GM12878 (cell line): ENCODE data around the gene LRCH4. TPM values are rescaled to one million over a fixed set of nuclear protein-coding genes. Genes with fewer than 3 reads are reported as not detected.
A peak's percentile ranks its signal among the peaks of the same experiment; 100 is the strongest.

Experiments used
- ATAC-seq: fragments of 200-7000 bp; cut with Tn5 transposase; 3 replicates; pipeline ENCODE4 v1.9.1; 2020; ENCODE audit warnings: mild to moderate bottlenecking, moderate library complexity
- BruUV-seq: library from RNA; stranded (reverse); fragments of 400-500 nt; replicated peaks from 2 replicates; lab custom pipeline; 2021; lab: Mats Ljungman, UMichigan
- CTCF ChIA-PET: fragments of 300-600 bp; sonication (Branson Sonifier 250); formaldehyde crosslinking; extraction: SDS; loops from one replicate; lab custom pipeline; 2021; ENCODE audit warnings: inconsistent platforms; lab: Yijun Ruan, JAX
- POLR2A ChIA-PET: fragments of 350-600 bp; formaldehyde crosslinking; extraction: SDS; loops from one replicate; lab custom pipeline; 2021; ENCODE audit warnings: inconsistent platforms; lab: Charles Lee
- RAD21 ChIA-PET: fragments of 300-600 bp; sonication (Branson Sonifier 250); formaldehyde crosslinking; loops from one replicate; lab custom pipeline; 2023; ENCODE audit warnings: antibody characterized with exemption; ENCODE audit not compliant: unreplicated experiment; lab: Charles Lee
- SMC1A ChIA-PET: fragments of 300-600 bp; sonication (Branson Sonifier 250); formaldehyde crosslinking; loops from one replicate; lab custom pipeline; 2023; ENCODE audit not compliant: unreplicated experiment, uncharacterized antibody; lab: Charles Lee
- DNase-seq: peaks from one replicate; pipeline ENCODE4 v3.0.0-alpha.2; 2011; ENCODE audit warnings: low read depth, low spot score
- FAIRE-seq: peaks from 3 replicates; lab custom pipeline; 2011; peaks lifted over from hg19 to GRCh38; lab: Jason Lieb, UNC
- H2AFZ ChIP-seq: 2 replicates; pipeline ENCODE4 v1.6.0; 2011; ENCODE audit warnings: low read depth, low read length, control low read depth; ENCODE audit not compliant: control insufficient read depth
- H3K27ac ChIP-seq: 2 replicates; pipeline ENCODE4 v1.5.1; 2011; ENCODE audit warnings: control low read depth; ENCODE audit not compliant: control insufficient read depth, insufficient read depth
- H3K27me3 ChIP-seq, 2 experiments: replicated peaks in 1 of 2; 2 replicates each; pipeline versions ENCODE4 v1.6.0 to v1.6.1; 2011; ENCODE audit warnings: low read length in 1 of 2; ENCODE audit not compliant: control insufficient read depth in 2 of 2, insufficient read depth in 2 of 2
- H3K36me3 ChIP-seq, 2 experiments: 2 replicates each; pipeline ENCODE4 v1.5.1; 2011; ENCODE audit warnings: low read length in 1 of 2; ENCODE audit not compliant: control insufficient read depth in 2 of 2, insufficient read depth in 2 of 2
- H3K4me1 ChIP-seq: 2 replicates; pipeline ENCODE4 v1.6.1; 2011; ENCODE audit warnings: mild to moderate bottlenecking, low read length, moderate library complexity, mixed read lengths; ENCODE audit not compliant: control insufficient read depth, insufficient read depth
- H3K4me2 ChIP-seq: 2 replicates; pipeline ENCODE4 v1.6.0; 2011; ENCODE audit warnings: control low read depth; ENCODE audit not compliant: control insufficient read depth, insufficient read depth
- H3K4me3 ChIP-seq: fragments of 200-600 bp; sonication (generic); 2 replicates; pipeline ENCODE4 v1.5.1; 2016
- H3K79me2 ChIP-seq: 2 replicates; pipeline ENCODE4 v1.6.0; 2011; ENCODE audit warnings: low read length; ENCODE audit not compliant: control insufficient read depth, insufficient read depth
- H3K9ac ChIP-seq: 2 replicates; pipeline ENCODE4 v1.8.0; 2011; ENCODE audit warnings: low read length, control low read depth, mixed read lengths; ENCODE audit not compliant: control insufficient read depth, insufficient read depth
- H3K9me3 ChIP-seq: replicated peaks from 3 replicates; pipeline ENCODE4 v1.5.1; 2011; ENCODE audit warnings: mild to moderate bottlenecking, low read length; ENCODE audit not compliant: control insufficient read depth, insufficient read depth
- H4K20me1 ChIP-seq: 2 replicates; pipeline ENCODE4 v1.6.0; 2011; ENCODE audit not compliant: control insufficient read depth, insufficient read depth
- BCL11A ChIP-seq: IDR thresholded peaks from 2 replicates; pipeline ENCODE4 v1.6.1; 2011; ENCODE audit warnings: low read depth, low read length
- IKZF2 ChIP-seq, 2 experiments: fragments of 450-650 bp; IDR thresholded peaks; 2 replicates each; pipeline ENCODE4 v1.6.1; 2017; ENCODE audit warnings: mild to moderate bottlenecking in 2 of 2, moderate library complexity in 2 of 2
- ZBTB40 ChIP-seq: fragments of 450-650 bp; IDR thresholded peaks from 2 replicates; pipeline ENCODE4 v1.6.1; 2016; ENCODE audit warnings: mild to moderate bottlenecking, moderate library complexity, borderline replicate concordance
- WGBS: methylation state at CpG from one replicate; pipeline ENCODE4 v1.1.6; 2016; ENCODE audit warnings: low lambda C conversion rate; ENCODE audit not compliant: insufficient replicate concordance, insufficient coverage; ENCODE audit errors: missing lambda C conversion rate; 5-methylcytosine and 5-hydroxymethylcytosine counted together
- in situ Hi-C: fragments of 300-500 bp; cut with MboI; formaldehyde crosslinking; loops from 9 replicates; pipeline ENCODE4 v1.14.3; 2018; ENCODE audit warnings: mixed read lengths
- intact Hi-C: fragments of 100-400 bp; cut with micrococcal nuclease; formaldehyde crosslinking; loops from one replicate; pipeline ENCODE4 v1.14.2; 2022; ENCODE audit not compliant: unreplicated experiment
- polyA plus RNA-seq, 11 experiments: library from polyadenylated mRNA; depleted of rRNA in 4 of 11; unstranded in 6 of 11; stranded (reverse) in 5 of 11; fragments of >200 nt; fragmentation: Nextera tagmentation in 4 of 11; fragmentation: Illumina TruSeq in 1 of 11; extraction: Ambion mirVana in 4 of 11; extraction: Trizol in 1 of 11; gene quantifications; 1 replicate in 1 of 11; 2 replicates in 10 of 11; pipeline versions ENCODE4 v1.2.1 to v1.2.3, GENCODE V29; 2011 to 2016; ENCODE audit warnings: inconsistent platforms in 2 of 11, missing spikeins in 2 of 11, low read depth in 1 of 11
- total RNA-seq, 4 experiments: library from RNA; depleted of rRNA in 3 of 4; stranded (reverse); fragments of >200 nt in 3 of 4; fragmentation: Illumina TruSeq in 1 of 4; extraction: Trizol in 1 of 4; gene quantifications; 2 replicates each; pipeline versions ENCODE4 v1.2.1 to v1.2.3, GENCODE V29; 2013 to 2021

LRCH4 gene
- total and polyA plus RNA-seq, 10 of the 15 experiments (the other 5 are each of a cell fraction or from before 2014, with no cell fraction given), result 0.58 to 96.7 (median 28.4) TPM

- BruUV-seq, result no TSS peak
- ChIA-PET CTCF (interaction anchor here (1.2 kb wide), 1 partner anchor 10 kb away, joined by 3 read pairs; no protein-coding TSS in a partner anchor), SMC1A (no interaction called here), RAD21 (no interaction called here), POLR2A (interaction anchor here (0.7 kb wide), 1 partner anchor 9 kb away, joined by 4 read pairs; no protein-coding TSS in a partner anchor)
- intact Hi-C loops (no loop called here), in situ Hi-C loops (no loop called here)
- FAIRE-seq, result no peak
- H4K20me1 ChIP-seq, result no peaks in the 10 kb centered on the region
- no peak overlapping the region for H3K4me3 ChIP-seq
- no peak overlapping the region for H3K9ac ChIP-seq
- H3K4me2 ChIP-seq, result no peak overlapping the region
- no peaks in the 10 kb centered on the region for H3K79me2 ChIP-seq
- TF ChIP-seq ZBTB40 (peak; percentile 82), BCL11A (no peak), IKZF2 (IDR thresholded peaks at IDR 0.05) (no peak)
- DNase-seq, result no peak
- H2AFZ ChIP-seq, result no peak overlapping the region
- no peak overlapping the region for H3K27ac ChIP-seq
- H3K4me1 ChIP-seq, result peaks cover 7% of the 10 kb centered on the region
- H3K36me3 ChIP-seq, result no peaks in the 10 kb centered on the region
- ATAC-seq, result no peak
- no peaks in the 10 kb centered on the region; a peak in 1 of 4 replicates for H3K27me3 ChIP-seq
- WGBS, result 79% methylated on average over 15 of the region's 15 CpGs
- H3K9me3 ChIP-seq, result no peaks in the 10 kb centered on the region
Observed at GRCh38 chr7:100623951-100624824, 38.3 kb upstream of the LRCH4 start.
